CD14-positive monocyte (primary cell): Measurements from ENCODE around the gene JMJD7. TPM values are rescaled to one million over a fixed set of nuclear protein-coding genes. Genes with fewer than 3 reads are reported as not detected.

ENCODE experiments used
- DNase-seq, 3 donors: peaks; one replicate each; pipeline ENCODE4 v3.0.0-alpha.2; 2011 to 2022
- H2AFZ ChIP-seq: 2 replicates; pipeline ENCODE4 v1.6.0; 2012; ENCODE audit warnings: mild to moderate bottlenecking, low read depth, low read length, inconsistent platforms; ENCODE audit not compliant: insufficient read depth, poor library complexity, severe bottlenecking
- H3K27ac ChIP-seq, 2 donors: 1 replicate in 1 of 2; 2 replicates in 1 of 2; pipeline ENCODE4 v1.5.1; 2012 to 2013; ENCODE audit warnings: low read length in 2 of 2, control low read depth in 1 of 2, inconsistent platforms in 1 of 2, low read depth in 1 of 2, mild to moderate bottlenecking in 1 of 2
- H3K27me3 ChIP-seq, 2 donors: one replicate each; pipeline versions ENCODE4 v1.6.0 to v1.6.1; 2011 to 2013; ENCODE audit warnings: low read length in 2 of 2; ENCODE audit not compliant: control insufficient read depth in 2 of 2, insufficient read depth in 2 of 2
- H3K36me3 ChIP-seq, 2 donors: replicated peaks in 1 of 2; 1 replicate in 1 of 2; 2 replicates in 1 of 2; pipeline versions ENCODE4 v1.5.1 to v1.6.1; 2012 to 2013; ENCODE audit warnings: low read length in 2 of 2, control low read depth in 1 of 2, inconsistent platforms in 1 of 2, mild to moderate bottlenecking in 1 of 2; ENCODE audit not compliant: insufficient read depth in 2 of 2, control insufficient read depth in 1 of 2
- H3K4me1 ChIP-seq, 2 donors: 1 replicate in 1 of 2; 2 replicates in 1 of 2; pipeline versions ENCODE4 v1.5.1 to v1.6.1; 2012 to 2013; ENCODE audit warnings: low read length in 2 of 2, control low read depth in 1 of 2, inconsistent platforms in 1 of 2, mild to moderate bottlenecking in 1 of 2, moderate library complexity in 1 of 2; ENCODE audit not compliant: insufficient read depth in 2 of 2, control insufficient read depth in 1 of 2
- H3K4me2 ChIP-seq: replicated peaks from 2 replicates; pipeline ENCODE3; 2012; ENCODE audit warnings: low read length, moderate library complexity, mild to moderate bottlenecking; ENCODE audit not compliant: poor library complexity, severe bottlenecking; ENCODE audit errors: extremely low read depth
- H3K4me3 ChIP-seq, 3 experiments: fragments of 200-600 bp in 1 of 3; sonication (generic) in 1 of 3; replicated peaks in 1 of 3; 1 replicate in 2 of 3; 2 replicates in 1 of 3; pipeline ENCODE4 v1.5.1; 2011 to 2013; ENCODE audit warnings: low read length in 3 of 3, mild to moderate bottlenecking in 3 of 3, control low read depth in 2 of 3, low read depth in 2 of 3, inconsistent platforms in 1 of 3, moderate library complexity in 1 of 3
- H3K79me2 ChIP-seq: 2 replicates; pipeline ENCODE4 v1.6.0; 2012; ENCODE audit warnings: mild to moderate bottlenecking, control low read depth, inconsistent platforms, low read length, moderate library complexity; ENCODE audit not compliant: insufficient read depth
- H3K9ac ChIP-seq: 2 replicates; pipeline ENCODE4 v1.6.0; 2017; ENCODE audit warnings: low read length, mild to moderate bottlenecking; ENCODE audit not compliant: insufficient read depth, poor library complexity, severe bottlenecking
- H3K9me3 ChIP-seq, 2 donors: replicated peaks in 1 of 2; 1 replicate in 1 of 2; 2 replicates in 1 of 2; pipeline versions ENCODE4 v1.5.1 to v1.6.1; 2012 to 2013; ENCODE audit warnings: low read length in 2 of 2, control low read depth in 1 of 2; ENCODE audit not compliant: control insufficient read depth in 1 of 2, insufficient read depth in 1 of 2
- H4K20me1 ChIP-seq: 2 replicates; pipeline ENCODE4 v1.6.0; 2012; ENCODE audit warnings: mild to moderate bottlenecking, low read length, control low read depth, moderate library complexity; ENCODE audit not compliant: insufficient read depth
- H3K27ac Mint-ChIP-seq, 7 donors: one replicate each; pipeline ENCODE4 v1.8.0; 2020; ENCODE audit warnings: mild to moderate bottlenecking in 7 of 7, mixed read lengths in 7 of 7, moderate library complexity in 6 of 7, inconsistent platforms in 2 of 7
- H3K27me3 Mint-ChIP-seq, 3 donors: one replicate each; pipeline ENCODE4 v1.8.0; 2021 to 2022; ENCODE audit warnings: low read depth in 3 of 3, mild to moderate bottlenecking in 3 of 3, mixed read lengths in 3 of 3, moderate library complexity in 3 of 3, inconsistent platforms in 1 of 3
- H3K36me3 Mint-ChIP-seq, 2 donors: one replicate each; pipeline ENCODE4 v1.8.0; 2020; ENCODE audit warnings: mixed read lengths in 2 of 2, inconsistent platforms in 1 of 2, mild to moderate bottlenecking in 1 of 2
- H3K4me1 Mint-ChIP-seq: one replicate; pipeline ENCODE4 v1.8.0; 2020; ENCODE audit warnings: mild to moderate bottlenecking, mixed read lengths
- H3K4me3 Mint-ChIP-seq, 2 donors: one replicate each; pipeline ENCODE4 v1.8.0; 2020; ENCODE audit warnings: mild to moderate bottlenecking in 2 of 2, mixed read lengths in 2 of 2, moderate library complexity in 1 of 2
- H3K9me3 Mint-ChIP-seq, 7 donors: one replicate each; pipeline ENCODE4 v1.8.0; 2020 to 2022; ENCODE audit warnings: mixed read lengths in 7 of 7, mild to moderate bottlenecking in 6 of 7, moderate library complexity in 6 of 7, inconsistent platforms in 2 of 7
- CTCF ChIP-seq: fragments of 200-600 bp; IDR thresholded peaks from one replicate; pipeline ENCODE4 v1.8.0; 2022; ENCODE audit warnings: antibody characterized with exemption, mild to moderate bottlenecking
- WGBS: methylation state at CpG from one replicate; pipeline ENCODE4 v1.1.5; 2013; ENCODE audit warnings: missing lambda C conversion rate; ENCODE audit not compliant: insufficient coverage; 5-methylcytosine and 5-hydroxymethylcytosine counted together
- intact Hi-C, 2 donors: fragments of 100-400 bp; cut with micrococcal nuclease; formaldehyde crosslinking; loops; one replicate each; pipeline versions ENCODE4 v1.15.0 to v1.15.1; 2023
- polyA plus RNA-seq, 3 donors: library from polyadenylated mRNA; depleted of rRNA in 1 of 3; unstranded in 2 of 3; stranded (reverse) in 1 of 3; fragments of 300-500 nt in 2 of 3; fragments of >200 nt in 1 of 3; fragmentation: Illumina TruSeq in 2 of 3; gene quantifications; 1 replicate in 2 of 3; 2 replicates in 1 of 3; pipeline ENCODE4 v1.2.3, GENCODE V29; 2012 to 2021

Gene JMJD7
- polyA plus RNA-seq, 3 donors, result 11.3 to 18.8 (median 15.2) TPM

- Histone ChIP-seq H3K27me3 (no peaks in the 10 kb centered on the region), H3K9ac (no peak overlapping the region)
- no peaks in the 10 kb centered on the region for H3K36me3 Mint-ChIP-seq
Measured at GRCh38 chr15:41857316-41857715, 29.4 kb downstream of the JMJD7 start.

GRCh38 chr15:41858756-41859155 lies 30.9 kb downstream of the JMJD7 start:
- no peak for TF ChIP-seq CTCF
- H3K27me3 ChIP-seq, result no peaks in the 10 kb centered on the region
- no peaks in the 10 kb centered on the region for H3K79me2 ChIP-seq
- H3K27ac Mint-ChIP-seq, result no peak overlapping the region
- H3K4me3 ChIP-seq, result no peak overlapping the region
- intact Hi-C loops, result no loop called here
- H3K9me3 ChIP-seq, result no peaks in the 10 kb centered on the region
- no peaks in the 10 kb centered on the region for H3K36me3 Mint-ChIP-seq
- WGBS, result 100% methylated on average over 6 of the region's 15 CpGs
- H2AFZ ChIP-seq, result no peak overlapping the region
- H3K27me3 Mint-ChIP-seq, result peaks cover 0 to 4% (median 1%) of the 10 kb centered on the region in 3 donors
- H3K9me3 Mint-ChIP-seq, result no peaks in the 10 kb centered on the region
- peaks cover 12% of the 10 kb centered on the region for H3K4me1 Mint-ChIP-seq
- no peak overlapping the region for H3K4me3 Mint-ChIP-seq
- H3K27ac ChIP-seq, result no peak overlapping the region
- no peak overlapping the region for H3K4me2 ChIP-seq
- no peak overlapping the region for H3K9ac ChIP-seq
- no peaks in the 10 kb centered on the region for H3K36me3 ChIP-seq
- DNase-seq, result no peak
- peaks cover 3 to 9% of the 10 kb centered on the region in 2 donors for H3K4me1 ChIP-seq
- no peaks in the 10 kb centered on the region for H4K20me1 ChIP-seq

More at GRCh38 chr15:41857316-41857715, 29.4 kb downstream of the JMJD7 start:
- Histone ChIP-seq H3K27ac (no peak overlapping the region), H3K4me2 (no peak overlapping the region), H3K9me3 (no peaks in the 10 kb centered on the region), H4K20me1 (no peaks in the 10 kb centered on the region), H3K36me3 (no peaks in the 10 kb centered on the region), H3K4me3 (no peak overlapping the region), H3K4me1 (peaks cover 3 to 9% of the 10 kb centered on the region in 2 donors), H2AFZ (no peak overlapping the region), H3K79me2 (no peaks in the 10 kb centered on the region)
- H3K4me3 Mint-ChIP-seq, result no peak overlapping the region
- no peaks in the 10 kb centered on the region for H3K9me3 Mint-ChIP-seq
- no peak for TF ChIP-seq CTCF
- DNase-seq, result no peak
- intact Hi-C loops, result no loop called here
- peaks cover 0 to 4% (median 0%) of the 10 kb centered on the region in 3 donors for H3K27me3 Mint-ChIP-seq
- WGBS, result 90% methylated on average over 2 of the region's 9 CpGs
- H3K4me1 Mint-ChIP-seq, result peaks cover 12% of the 10 kb centered on the region
- no peak overlapping the region for H3K27ac Mint-ChIP-seq
